ENCODE measurements around the gene DCST2.
A peak's percentile ranks its signal among the peaks of the same experiment; 100 is the strongest.

DNA sequence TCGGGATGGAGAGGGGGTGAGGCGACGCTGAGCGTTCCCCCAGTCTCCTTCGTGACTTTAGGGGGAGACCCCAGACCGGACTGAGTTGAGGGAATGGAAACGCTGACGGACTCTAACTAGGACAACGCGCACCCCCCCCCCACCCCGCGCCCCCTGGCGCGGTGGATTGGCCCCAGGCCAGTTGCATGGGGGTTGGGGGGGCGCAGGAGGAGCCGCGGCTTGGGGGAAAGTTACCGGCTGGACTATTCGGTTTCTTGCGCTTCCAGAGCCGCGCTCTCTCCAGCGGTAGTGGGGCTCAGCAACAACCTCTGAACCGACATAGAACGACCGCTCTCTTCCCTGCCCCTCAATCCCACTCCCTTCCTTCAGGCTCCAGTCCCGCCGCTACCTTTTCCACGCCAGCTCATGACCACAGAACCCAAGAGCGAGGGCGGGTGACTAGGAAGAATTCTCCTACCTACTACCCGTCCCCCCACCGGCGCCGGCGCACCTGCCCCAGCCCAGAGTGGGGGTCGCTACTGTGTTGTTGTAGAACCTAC, 30.3 kb downstream of the DCST2 start:
- TF ChIP-seq KDM1A (IDR thresholded peaks at IDR 0.05; ENCODE audit: borderline replicate concordance) (no peak), EGR1 (IDR thresholded peaks at IDR 0.05; ENCODE audit: borderline replicate concordance in 1 of 2, low read depth in 2 of 2, low read length in 2 of 2) (no peak), POLR2A (IDR thresholded peaks at IDR 0.05; ENCODE audit: low read depth, low read length) (peak; percentile 44; the same call in 1 of the 2 replicates), FOS (IDR thresholded peaks at IDR 0.05; ENCODE audit: borderline replicate concordance, extremely low read depth, insufficient read length) (no peak), POLR2AphosphoS5 (IDR thresholded peaks at IDR 0.05; ENCODE audit: low read length) (no peak), CREB1 (IDR thresholded peaks at IDR 0.05; ENCODE audit: low read depth) (no peak), EZH2 (IDR thresholded peaks at IDR 0.05; ENCODE audit: borderline replicate concordance, control insufficient read depth, low read depth, low read length) (no peak), HDGF (IDR thresholded peaks at IDR 0.05) (no peak)
- TF ChIP-seq, protein P1, sequence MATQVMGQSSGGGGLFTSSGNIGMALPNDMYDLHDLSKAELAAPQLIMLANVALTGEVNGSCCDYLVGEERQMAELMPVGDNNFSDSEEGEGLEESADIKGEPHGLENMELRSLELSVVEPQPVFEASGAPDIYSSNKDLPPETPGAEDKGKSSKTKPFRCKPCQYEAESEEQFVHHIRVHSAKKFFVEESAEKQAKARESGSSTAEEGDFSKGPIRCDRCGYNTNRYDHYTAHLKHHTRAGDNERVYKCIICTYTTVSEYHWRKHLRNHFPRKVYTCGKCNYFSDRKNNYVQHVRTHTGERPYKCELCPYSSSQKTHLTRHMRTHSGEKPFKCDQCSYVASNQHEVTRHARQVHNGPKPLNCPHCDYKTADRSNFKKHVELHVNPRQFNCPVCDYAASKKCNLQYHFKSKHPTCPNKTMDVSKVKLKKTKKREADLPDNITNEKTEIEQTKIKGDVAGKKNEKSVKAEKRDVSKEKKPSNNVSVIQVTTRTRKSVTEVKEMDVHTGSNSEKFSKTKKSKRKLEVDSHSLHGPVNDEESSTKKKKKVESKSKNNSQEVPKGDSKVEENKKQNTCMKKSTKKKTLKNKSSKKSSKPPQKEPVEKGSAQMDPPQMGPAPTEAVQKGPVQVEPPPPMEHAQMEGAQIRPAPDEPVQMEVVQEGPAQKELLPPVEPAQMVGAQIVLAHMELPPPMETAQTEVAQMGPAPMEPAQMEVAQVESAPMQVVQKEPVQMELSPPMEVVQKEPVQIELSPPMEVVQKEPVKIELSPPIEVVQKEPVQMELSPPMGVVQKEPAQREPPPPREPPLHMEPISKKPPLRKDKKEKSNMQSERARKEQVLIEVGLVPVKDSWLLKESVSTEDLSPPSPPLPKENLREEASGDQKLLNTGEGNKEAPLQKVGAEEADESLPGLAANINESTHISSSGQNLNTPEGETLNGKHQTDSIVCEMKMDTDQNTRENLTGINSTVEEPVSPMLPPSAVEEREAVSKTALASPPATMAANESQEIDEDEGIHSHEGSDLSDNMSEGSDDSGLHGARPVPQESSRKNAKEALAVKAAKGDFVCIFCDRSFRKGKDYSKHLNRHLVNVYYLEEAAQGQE (IDR thresholded peaks at IDR 0.05; ENCODE audit: low read depth, low read length): no peak
- TF ChIP-seq, protein P2, sequence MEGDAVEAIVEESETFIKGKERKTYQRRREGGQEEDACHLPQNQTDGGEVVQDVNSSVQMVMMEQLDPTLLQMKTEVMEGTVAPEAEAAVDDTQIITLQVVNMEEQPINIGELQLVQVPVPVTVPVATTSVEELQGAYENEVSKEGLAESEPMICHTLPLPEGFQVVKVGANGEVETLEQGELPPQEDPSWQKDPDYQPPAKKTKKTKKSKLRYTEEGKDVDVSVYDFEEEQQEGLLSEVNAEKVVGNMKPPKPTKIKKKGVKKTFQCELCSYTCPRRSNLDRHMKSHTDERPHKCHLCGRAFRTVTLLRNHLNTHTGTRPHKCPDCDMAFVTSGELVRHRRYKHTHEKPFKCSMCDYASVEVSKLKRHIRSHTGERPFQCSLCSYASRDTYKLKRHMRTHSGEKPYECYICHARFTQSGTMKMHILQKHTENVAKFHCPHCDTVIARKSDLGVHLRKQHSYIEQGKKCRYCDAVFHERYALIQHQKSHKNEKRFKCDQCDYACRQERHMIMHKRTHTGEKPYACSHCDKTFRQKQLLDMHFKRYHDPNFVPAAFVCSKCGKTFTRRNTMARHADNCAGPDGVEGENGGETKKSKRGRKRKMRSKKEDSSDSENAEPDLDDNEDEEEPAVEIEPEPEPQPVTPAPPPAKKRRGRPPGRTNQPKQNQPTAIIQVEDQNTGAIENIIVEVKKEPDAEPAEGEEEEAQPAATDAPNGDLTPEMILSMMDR (IDR thresholded peaks at IDR 0.05 in 2 of 3, conservative IDR thresholded peaks at IDR 0.05 in 1 of 3; ENCODE audit: control insufficient read depth in 2 of 3, extremely low read depth in 1 of 3, insufficient read depth in 1 of 3, low read depth in 3 of 3, low read length in 3 of 3): no peak
